ENCODE results near the gene NDNF.

Gene NDNF

DNA sequence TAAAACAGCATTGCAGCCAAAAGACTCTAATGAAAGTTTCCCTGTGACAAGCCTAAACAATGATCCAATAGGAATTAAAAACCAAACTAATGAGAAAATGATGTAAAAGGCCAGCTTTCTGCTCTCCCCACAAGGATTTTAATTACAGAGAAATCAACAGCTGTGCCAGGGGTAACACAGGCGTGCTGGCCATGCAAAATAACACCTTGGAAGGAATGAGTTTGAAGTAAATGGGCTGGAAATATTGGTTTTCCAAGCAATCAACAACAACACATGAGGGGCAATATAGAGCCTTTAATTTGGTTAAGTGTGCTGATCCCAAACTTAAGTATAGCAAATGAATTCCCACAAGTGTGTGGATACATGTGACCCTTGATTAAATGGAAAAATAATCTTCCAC is 56.9 kb downstream of the NDNF start:
- no peak for DNase-seq (ENCODE audit: low read depth)

DNA sequence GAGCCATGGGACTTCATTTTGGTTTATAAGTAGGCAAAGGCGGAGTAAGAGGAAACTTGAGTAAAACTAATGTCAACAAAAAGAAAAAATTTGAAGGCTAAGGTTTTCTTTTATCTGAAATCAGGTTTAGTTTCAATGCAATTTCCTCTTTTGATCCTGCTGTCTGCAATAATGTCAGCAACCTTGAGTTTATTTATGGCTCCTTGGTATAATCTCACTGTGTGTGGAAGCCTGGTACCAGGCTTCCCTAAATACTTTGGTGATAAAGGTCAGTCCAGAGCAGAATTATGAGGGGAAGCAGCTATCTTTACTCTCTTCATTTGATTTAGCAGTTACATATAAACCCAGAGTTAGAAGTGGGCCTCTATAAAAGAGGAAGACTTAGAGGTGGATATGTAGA is 57.8 kb downstream of the NDNF start:
- no peak for DNase-seq (ENCODE audit: low read depth)

DNA sequence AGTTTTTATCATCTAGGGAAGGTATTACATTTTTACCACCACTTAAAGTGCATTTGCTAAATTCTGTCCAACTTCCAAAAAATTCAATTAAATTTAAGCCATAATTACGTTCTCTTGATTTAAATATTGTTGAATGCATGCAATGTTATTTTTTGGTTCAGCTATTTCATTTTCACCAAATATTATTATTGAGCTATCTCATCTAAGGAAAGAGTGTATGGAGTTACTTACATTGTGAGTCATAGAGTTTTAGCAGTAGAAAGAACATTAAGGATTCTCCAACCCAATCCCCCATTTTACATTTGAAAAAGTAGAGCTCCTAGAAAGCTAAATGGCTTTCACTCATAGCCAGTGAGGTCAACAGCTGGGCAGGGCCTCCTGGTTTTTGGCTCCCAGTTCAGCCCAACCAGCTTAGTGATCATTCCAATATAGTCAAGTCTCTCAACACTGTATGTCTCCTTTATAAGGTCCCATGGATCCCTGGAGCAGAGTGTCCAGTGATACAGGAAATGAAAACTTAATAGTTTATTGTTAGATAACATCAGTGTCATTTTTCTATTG is 60.5 kb downstream of the NDNF start:
- DNase-seq (ENCODE audit: low read depth), result no peak

DNA sequence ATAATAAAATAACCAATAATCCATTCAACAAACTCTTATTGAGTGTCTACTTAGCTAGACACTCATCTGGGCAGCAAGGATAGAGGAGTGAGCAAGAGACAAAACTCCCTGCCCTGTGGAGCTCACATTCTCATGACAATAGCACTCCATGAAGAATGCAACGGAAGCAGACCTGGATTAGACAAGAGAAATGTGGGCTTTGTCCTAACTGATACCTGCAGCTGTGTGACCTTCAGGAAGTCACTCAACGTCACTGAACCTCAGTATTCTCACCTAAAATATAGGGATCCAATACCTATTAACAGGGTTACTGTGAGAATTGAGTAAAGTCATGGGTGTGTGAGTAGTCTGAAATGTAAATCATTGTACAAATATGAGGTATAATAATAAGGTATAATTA is 61.2 kb downstream of the NDNF start:
- no peak for DNase-seq (ENCODE audit: low read depth)

DNA sequence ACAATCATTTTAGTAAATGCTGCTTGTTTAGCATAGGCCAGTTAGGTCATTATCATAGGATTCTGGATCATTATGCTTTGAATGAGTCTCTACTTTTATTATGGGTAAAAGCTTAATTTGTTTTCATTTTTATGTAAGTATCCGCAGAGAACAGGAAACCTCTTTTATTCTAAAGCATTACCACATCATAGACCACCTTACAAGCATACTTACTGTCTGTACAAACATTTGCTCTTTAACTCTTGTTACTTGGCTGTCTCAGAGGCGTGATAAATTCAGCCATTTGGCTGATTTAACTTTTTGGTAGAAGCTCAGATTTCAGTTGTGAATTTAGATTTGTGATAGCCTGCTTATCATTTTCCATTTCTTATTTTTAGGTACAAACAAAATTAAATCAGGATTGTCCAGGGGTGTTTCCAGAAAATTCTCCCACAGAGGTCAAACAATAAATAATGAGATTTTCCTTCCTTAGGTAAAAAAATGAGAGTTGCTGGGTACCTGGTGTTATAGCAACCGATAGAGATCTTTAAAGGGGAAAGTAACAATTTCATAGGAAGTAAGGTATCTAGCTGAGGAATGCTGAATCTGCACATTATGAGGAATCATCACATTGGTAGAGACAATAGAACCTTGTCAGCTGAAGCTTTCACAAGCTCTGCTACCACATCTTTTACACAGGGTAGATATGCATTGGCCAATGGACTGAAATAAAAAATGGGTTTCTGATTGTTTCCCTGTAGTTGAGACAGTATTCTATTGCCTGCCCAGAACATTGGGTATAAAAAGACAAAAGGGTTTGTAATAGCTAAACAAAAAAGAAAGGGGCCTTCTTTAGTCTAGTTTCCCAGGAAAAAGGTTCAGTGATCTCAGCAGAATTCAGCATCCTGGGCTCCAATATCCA is 62.5 kb downstream of the NDNF start:
- no peak for DNase-seq (ENCODE audit: low read depth)

DNA sequence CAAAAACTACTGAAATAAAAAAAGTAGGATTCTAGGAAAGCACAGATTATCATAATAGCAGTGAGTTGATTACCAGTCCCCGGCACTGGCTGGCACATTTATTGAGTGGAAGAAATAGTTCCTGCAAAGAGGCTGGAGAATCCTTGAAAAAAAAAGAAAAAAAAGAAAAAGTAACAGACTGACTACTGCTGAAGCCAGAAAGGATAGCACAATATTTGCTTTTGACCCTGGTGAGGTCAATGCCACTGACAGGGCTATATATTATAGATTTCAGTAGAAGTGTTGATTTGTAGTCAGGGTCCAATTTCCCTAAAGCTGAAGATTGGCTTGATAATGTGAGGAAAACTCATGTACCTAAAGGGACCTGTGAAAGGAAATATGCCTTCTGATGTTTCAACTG is 64.7 kb downstream of the NDNF start:
- DNase-seq (ENCODE audit: low read depth), result no peak

DNA sequence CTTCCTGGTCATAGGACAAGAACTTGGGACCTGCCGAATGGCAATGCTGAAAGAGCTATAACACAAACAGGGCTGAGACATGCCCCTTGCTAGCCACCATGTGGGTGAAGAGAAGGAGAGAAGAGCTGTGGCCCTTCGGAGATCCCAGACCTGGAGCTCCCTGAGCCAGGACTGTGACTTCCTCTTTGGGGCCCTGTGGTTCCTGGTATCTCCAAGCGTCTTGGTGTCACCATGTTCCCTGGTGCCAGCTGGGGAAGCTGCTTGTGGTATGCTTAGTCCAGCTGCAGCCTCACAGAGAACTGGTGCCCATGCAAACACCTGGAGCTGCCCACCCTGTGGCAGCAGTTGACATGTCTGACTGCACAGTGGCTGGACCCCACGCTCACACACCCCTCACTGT is 68.5 kb downstream of the NDNF start:
- DNase-seq (ENCODE audit: low read depth), result no peak

DNA sequence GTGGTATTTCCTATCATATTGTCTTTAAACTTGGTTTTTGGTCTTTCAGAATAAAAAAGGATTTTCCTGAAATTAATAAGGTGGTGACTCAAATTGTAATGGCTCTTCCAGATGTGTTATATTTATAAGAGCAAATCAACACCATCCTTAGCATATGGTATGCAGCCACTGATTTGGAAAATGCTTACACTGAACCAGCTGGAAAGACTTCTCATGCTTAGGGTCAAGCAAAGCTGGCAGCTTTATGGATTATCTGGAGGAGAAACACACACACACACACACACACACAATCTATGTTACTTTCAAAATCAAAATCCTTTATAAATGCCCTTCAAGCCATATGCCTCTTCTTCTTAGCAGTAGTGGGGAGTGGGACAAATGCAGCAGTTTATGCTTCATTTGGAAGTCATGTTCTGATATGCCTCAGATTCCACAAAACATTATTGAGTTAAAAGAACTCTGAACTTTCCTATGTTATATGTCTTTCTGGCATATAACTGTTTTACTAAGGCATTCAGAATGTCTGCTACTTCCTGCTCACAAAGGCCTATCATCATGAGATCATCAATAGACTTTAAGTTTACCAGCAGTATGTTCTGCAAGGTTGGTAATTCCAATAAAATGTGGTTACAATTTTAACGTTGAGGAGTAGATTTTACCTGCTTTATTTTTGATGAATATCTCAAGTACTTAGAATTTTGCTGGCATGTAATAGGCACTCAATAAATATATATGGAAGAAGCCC is 76.9 kb downstream of the NDNF start:
- no peak for DNase-seq (ENCODE audit: low read depth)

DNA sequence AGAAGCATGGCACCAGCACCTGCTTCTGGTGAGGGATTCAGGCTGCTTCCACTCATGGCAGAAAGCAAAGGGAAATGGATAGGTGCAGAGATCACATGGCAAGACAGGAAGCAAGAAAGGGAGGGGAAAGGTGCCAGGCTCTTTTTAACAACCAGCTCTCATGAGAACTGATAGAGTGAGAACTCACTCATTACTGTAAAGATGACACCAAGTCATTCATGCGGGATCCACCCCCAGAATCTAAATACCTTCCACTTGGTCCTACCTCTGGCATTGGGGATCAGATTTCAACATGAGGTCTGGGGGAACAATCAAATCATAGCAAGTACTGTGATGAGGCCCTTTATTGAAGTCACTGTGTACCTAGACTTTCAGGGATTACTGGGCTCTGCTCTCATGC is 77.8 kb downstream of the NDNF start:
- no peak for DNase-seq (ENCODE audit: low read depth)

DNA sequence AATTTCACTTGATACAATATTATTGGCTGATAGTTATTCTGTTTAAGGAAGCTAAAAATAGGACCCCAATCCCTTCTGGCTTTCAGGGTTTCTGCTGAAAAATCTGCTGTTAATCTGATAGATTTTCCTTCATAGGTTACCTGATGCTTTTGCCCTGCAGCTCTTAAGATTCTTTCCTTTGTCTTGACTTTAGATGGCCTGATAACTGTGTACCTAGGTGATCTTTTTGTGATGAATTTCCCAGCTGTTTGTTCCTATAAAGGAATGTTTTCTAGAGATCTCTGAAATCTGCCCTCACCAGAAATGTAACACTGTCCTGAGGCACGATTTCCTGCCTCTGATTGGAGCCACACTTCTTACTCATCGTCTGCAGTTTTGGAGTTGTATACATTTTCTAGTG is 80.5 kb downstream of the NDNF start:
- DNase-seq (ENCODE audit: low read depth), result no peak

DNA sequence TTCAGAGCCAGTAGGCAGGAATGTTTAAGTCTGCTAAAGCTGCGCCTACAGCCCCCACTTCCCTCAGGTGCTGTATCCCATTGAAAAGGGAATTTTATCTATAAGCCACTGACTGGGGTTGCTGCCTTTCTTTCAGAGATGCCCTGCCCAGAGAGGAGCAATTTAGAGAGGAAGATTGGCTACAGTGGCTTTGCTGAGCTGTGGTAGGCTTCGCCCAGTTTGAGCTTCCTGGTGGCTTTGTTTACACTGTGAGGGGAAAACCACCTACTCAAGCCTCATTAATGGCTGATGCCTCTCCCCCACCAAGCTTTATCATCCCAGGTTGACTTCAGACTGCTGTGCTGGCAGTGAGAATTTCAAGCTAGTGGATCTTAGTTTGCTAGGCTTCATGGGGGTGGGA is 82.1 kb downstream of the NDNF start:
- DNase-seq (ENCODE audit: low read depth), result no peak
